ENCODE results near the gene ZNF549. TPM values are rescaled to one million over a fixed set of nuclear protein-coding genes. Genes with fewer than 3 reads are reported as not detected.
A peak's percentile ranks its signal among the peaks of the same experiment; 100 is the strongest.

Gene ZNF549
- total RNA-seq, 1 experiment from 2014 or later: 7.1 TPM

- CTCF ChIA-PET: no interaction called here
- intact Hi-C loops (cut with micrococcal nuclease; ENCODE audit: unreplicated experiment): no loop called here
- peaks cover 41% of the 10 kb centered on the region for H3K36me3 Mint-ChIP-seq (ENCODE audit: insufficient read depth, unreplicated experiment)
- BruUV-seq (replicated peaks): no TSS peak
- no peak for TF ChIP-seq CTCF (IDR thresholded peaks at IDR 0.05; ENCODE audit: unreplicated experiment)
- no peak overlapping the region for H3K27ac Mint-ChIP-seq (ENCODE audit: unreplicated experiment)
- no peak overlapping the region for H3K4me3 Mint-ChIP-seq (ENCODE audit: low read depth, unreplicated experiment)
- no peak for DNase-seq
- no peaks in the 10 kb centered on the region for H3K27me3 Mint-ChIP-seq (ENCODE audit: unreplicated experiment)
- H3K9me3 Mint-ChIP-seq (ENCODE audit: low read depth, unreplicated experiment): peaks cover 45% of the 10 kb centered on the region
- H3K4me1 Mint-ChIP-seq (ENCODE audit: low read depth, unreplicated experiment): no peaks in the 10 kb centered on the region
Observed at GRCh38 chr19:57537953-57538547, 10.9 kb downstream of the ZNF549 start.

- intact Hi-C loops (cut with micrococcal nuclease; ENCODE audit: unreplicated experiment): no loop called here
- Mint-ChIP-seq H3K27me3 (ENCODE audit: unreplicated experiment) (no peaks in the 10 kb centered on the region), H3K9me3 (ENCODE audit: low read depth, unreplicated experiment) (peaks cover 38% of the 10 kb centered on the region), H3K36me3 (ENCODE audit: insufficient read depth, unreplicated experiment) (peaks cover 82% of the 10 kb centered on the region), H3K4me3 (ENCODE audit: low read depth, unreplicated experiment) (no peak overlapping the region), H3K27ac (ENCODE audit: unreplicated experiment) (no peak overlapping the region), H3K4me1 (ENCODE audit: low read depth, unreplicated experiment) (no peaks in the 10 kb centered on the region)
- CTCF ChIA-PET: no interaction called here
- DNase-seq: no peak
- BruUV-seq (replicated peaks): no TSS peak
- TF ChIP-seq CTCF (IDR thresholded peaks at IDR 0.05; ENCODE audit: unreplicated experiment): no peak
Observed at GRCh38 chr19:57546513-57546912, 19.4 kb downstream of the ZNF549 start.

- no peak for DNase-seq
- Mint-ChIP-seq H3K27me3 (ENCODE audit: unreplicated experiment) (no peaks in the 10 kb centered on the region), H3K36me3 (ENCODE audit: insufficient read depth, unreplicated experiment) (peaks cover 76% of the 10 kb centered on the region), H3K9me3 (ENCODE audit: low read depth, unreplicated experiment) (peaks cover 32% of the 10 kb centered on the region), H3K27ac (ENCODE audit: unreplicated experiment) (no peak overlapping the region), H3K4me3 (ENCODE audit: low read depth, unreplicated experiment) (no peak overlapping the region), H3K4me1 (ENCODE audit: low read depth, unreplicated experiment) (no peaks in the 10 kb centered on the region)
- no TSS peak for BruUV-seq (replicated peaks)
- TF ChIP-seq CTCF (IDR thresholded peaks at IDR 0.05; ENCODE audit: unreplicated experiment): no peak
- intact Hi-C loops (cut with micrococcal nuclease; ENCODE audit: unreplicated experiment): no loop called here
- CTCF ChIA-PET: no interaction called here
Observed at GRCh38 chr19:57552432-57552831, 25.3 kb downstream of the ZNF549 start.

- BruUV-seq (replicated peaks): no TSS peak
- Mint-ChIP-seq H3K4me3 (ENCODE audit: low read depth, unreplicated experiment) (peak overlapping the region; percentile 97), H3K9me3 (ENCODE audit: low read depth, unreplicated experiment) (peaks cover 25% of the 10 kb centered on the region), H3K36me3 (ENCODE audit: insufficient read depth, unreplicated experiment) (peaks cover 60% of the 10 kb centered on the region), H3K4me1 (ENCODE audit: low read depth, unreplicated experiment) (peaks cover 11% of the 10 kb centered on the region), H3K27ac (ENCODE audit: unreplicated experiment) (no peak overlapping the region), H3K27me3 (ENCODE audit: unreplicated experiment) (no peaks in the 10 kb centered on the region)
- CTCF ChIA-PET: interaction anchor here (0.6 kb wide), 1 partner anchor 336 kb away, joined by 3 read pairs; no protein-coding TSS in a partner anchor
- TF ChIP-seq CTCF (IDR thresholded peaks at IDR 0.05; ENCODE audit: unreplicated experiment): no peak
- no peak for DNase-seq
- intact Hi-C loops (cut with micrococcal nuclease; ENCODE audit: unreplicated experiment): no loop called here
Observed at GRCh38 chr19:57557659-57558058, 30.5 kb downstream of the ZNF549 start.

Data from Calu3 (cell line).